NCI-H2196 treated with DMSO at 0.1 percent for 48 hours (cell line): ENCODE data around the gene UBA6.
"Not testable (repeated sequence)": the region's sequence is repeated elsewhere in the genome, so short reads cannot be mapped to it uniquely, and the experiment has no call there.

Experiments
- DNase-seq: peaks from one replicate; lab custom pipeline; 2025; ENCODE audit not compliant: unreplicated experiment; lab: John Stamatoyannopoulos, UW

Gene UBA6

DNA sequence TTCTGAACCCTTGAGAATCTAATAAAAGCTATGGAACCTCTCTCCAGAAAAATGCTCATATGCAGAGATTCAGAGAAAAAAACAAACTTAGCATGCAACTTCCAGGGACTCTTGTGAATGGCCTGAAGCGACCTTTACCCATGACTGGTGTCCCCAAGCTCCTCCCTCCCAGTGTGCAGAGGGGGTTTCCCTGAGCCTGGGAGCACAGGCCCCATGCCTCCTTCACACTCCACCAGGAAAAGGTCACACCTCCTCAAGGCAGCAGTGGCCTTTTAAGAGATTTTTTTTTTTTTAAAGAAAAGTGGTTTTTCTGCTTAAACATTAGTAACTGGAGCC, 13.3 kb upstream of the UBA6 start:
- no peak for DNase-seq

DNA sequence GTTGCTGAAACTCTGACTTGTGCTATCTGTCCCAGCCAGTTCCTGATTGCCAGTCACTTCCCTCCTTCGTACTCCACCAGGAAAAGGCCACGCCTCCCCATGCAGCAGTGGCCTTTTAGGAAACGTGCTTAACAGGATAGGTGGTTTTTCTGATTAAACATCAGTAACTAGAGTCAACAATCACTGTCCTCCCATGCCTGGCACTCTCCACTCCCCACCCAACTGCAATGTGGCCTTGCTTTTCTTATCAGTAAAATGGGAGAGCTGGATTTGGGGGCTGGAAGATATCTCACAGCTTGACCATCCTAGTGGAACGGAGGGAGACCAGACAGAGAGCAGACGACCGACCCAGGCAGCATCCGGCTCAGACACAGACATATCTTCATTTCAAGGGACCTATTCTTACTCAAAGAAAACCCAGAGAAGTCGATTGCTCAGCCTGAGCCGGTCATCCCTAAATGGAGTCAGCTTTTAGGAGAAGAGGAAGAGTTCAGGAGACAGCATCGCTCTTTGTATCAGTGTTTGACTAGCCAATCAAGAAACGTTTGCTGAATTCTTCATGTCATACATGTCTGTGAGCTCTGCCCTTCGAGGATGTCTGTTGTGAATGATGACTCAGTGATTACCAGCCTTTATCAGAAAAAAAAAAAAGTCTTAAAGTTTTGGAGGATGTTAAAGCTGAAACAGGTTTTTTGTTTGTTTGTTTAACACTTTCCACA, 12.7 kb upstream of the UBA6 start:
- no peak for DNase-seq

DNA sequence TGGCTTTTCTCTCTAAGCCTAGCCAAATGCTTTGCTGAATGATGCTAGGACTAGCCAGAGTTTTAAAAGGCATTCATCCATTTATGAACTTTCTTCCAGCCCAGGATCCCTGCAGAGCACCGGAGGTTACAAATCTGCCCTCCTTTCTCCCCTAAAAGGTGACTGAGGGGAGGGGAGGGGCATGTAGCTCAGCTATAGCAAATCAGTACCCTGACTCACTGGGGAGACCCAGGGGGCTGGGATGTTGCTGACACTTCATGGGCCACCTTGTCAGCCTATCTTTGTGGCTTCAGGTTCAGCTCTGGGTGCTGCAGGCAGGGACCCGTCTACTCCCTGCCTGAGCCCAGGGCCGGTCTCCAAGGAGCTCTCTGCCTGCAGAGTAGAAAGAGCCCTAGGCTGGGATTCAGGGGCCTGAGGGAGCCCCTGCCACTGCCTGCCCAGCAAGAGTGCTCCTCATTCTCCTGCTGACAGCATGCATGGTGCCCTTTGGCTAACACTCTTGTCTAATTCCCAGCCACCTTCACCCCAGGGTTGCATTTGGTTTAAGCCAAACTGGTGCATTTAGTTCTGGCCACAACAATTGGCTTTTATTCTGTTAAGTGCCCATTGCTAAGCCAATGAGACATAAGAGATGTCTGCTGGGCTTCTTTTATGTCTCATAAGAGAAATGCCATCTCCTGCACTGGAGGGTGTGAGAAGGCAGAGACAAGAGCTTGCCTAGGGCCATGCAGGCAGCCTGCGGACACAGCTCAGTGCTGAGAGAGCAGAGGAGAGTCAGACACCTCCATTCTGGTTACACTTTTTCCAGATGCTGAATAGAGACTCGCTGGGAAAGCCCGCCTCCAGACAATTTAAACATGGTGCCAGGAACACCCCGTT, 11.9 kb upstream of the UBA6 start:
- DNase-seq, result no peak

DNA sequence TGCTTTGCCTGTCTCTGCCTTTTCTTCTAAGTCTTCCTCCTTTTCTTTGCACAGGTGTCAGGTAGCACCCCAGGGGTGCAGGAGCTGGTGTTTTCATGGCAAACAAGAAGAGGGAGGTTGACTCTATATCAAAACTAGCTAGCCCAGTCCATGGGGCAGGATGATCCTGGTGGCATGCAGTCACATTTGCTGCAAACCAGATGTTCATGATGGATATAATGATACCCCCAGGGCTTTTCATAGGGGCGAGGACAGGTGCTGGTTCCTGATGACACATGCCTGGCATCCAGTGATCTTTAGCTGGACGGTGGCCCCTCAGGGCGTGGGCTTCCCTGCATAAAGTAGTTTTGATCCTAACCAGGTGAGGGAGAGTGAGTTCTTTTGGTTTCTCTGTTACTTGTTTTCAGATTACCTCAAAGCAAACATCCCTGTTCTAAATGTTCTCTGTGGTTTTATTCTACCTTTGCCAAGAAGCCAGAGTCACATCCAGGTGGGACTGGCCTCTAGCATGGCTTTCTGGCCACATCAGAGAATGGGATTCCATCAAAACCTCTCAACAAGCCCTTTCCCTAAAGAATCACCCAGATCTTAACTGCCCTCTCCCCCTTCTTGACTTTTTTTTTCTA, 11.2 kb upstream of the UBA6 start:
- no peak for DNase-seq

DNA sequence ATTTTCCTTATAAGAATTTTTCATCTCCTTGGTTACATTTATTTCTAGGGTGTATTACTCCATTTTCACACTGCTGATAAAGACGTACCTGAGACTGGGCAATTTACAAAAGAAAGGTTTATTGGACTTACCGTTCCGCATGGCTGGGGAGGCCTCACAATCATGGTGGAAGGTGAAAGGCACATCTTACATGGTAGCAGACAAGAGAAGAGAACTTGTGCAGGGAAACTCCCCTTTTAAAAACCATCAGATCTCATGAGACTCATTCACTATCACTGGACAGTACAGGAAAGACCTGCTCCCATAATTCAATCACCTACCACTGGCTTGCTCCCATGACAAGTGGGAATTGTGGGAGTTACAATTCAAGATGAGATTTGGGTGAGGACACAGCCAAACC, 5.7 kb upstream of the UBA6 start:
- not testable (repeated sequence) for DNase-seq

DNA sequence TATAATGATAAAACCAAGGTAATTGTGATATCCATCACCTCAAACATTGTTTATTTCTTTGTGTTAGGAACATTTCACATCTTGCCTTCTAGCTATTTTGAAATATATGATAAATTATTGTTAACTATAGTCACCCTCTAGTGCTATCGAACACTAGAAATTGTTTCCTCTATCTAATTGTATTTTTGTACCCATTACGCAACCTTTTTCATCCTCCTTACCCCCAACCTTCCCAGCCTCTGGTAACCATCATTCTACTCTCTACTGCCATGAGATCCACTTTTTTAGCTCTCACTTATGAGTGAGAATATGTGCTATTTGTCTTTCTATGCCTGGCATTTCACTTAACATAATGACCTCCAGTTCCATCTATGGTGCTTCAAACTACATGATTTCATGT, 3.9 kb upstream of the UBA6 start:
- no peak for DNase-seq

DNA sequence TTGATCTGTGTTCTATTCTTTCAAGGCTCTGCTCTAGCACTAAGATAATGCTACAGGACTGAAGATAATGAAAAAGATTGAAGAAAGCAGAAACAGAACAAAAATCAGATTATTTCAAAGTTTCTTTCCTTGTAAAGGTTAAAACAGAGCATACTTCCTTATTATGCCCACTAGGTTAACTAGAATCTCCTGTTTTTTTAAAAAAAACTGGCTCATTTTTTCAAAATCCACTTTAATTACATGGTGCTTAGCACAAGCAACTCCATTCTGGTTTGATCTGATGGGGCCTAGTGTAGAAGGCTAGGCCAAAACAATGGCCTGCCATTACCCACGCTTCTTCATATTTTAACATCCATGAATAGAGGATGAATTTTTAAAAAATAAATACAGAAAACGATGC, 1.2 kb upstream of the UBA6 start:
- DNase-seq, result no peak

DNA sequence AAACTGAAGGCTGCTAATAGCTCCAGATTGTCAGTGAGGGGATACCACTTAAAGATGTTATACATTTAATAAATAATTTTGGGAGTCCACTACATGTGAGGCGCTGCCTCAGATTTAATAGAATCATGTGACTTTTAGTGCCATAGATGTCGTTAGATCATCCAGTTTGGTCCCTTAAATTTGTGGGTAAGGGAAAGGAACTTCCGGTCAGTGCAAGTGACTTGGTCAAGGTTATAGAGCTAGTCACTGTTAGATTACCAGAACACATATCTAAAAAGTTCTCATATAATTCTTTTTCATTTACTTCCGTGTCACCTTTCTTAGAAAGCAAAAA, 529 bp upstream of the UBA6 start:
- no peak for DNase-seq

DNA sequence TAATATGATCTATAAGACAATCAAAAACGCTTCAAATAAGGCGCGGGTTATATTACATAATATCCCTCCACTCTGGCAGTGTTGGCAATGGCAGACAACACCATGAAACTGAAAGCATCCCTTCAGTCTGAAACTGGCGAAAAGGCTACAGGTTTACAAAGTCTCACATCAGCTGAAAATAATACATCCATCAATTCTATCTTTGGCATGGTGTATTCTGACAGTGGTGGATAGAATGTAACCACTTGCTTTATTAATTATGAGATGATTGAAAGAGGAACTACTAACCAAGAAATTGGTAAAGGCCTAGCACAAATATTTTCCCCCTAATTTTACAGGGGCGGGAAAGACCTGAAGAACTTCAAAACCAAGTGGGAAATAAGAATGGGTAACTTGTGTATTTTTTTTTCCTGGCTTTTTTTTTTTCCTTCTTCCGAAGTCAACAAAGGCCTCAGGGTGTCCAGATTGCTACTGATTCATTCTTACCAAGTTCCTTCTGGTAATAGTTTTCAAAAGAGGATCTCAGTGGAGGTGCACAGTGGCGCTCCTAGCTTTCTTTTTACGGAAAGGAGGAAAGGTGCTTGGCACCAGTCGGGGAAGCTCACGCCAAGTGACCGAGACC, 728 bp downstream of the UBA6 start:
- no peak for DNase-seq

DNA sequence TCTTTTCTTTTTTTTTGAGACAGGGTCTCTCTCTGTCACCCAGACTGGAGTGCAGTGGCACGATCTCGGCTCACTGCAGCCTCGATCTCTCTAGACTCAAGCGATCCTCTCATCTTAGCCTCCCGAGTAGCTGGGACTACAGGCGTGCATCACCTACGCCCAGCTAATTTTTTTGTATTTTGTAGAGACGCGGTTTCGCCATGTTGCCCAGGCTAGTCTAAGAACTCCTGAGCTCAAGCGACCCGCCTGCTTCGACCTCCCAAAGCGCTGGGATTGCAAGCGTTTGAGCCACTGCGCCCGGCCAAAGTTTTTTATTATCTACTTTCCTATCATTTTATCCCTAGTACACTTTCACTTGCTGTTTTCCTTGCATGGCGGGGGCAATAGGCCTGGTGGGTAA, 1.4 kb downstream of the UBA6 start:
- DNase-seq, result no peak

DNA sequence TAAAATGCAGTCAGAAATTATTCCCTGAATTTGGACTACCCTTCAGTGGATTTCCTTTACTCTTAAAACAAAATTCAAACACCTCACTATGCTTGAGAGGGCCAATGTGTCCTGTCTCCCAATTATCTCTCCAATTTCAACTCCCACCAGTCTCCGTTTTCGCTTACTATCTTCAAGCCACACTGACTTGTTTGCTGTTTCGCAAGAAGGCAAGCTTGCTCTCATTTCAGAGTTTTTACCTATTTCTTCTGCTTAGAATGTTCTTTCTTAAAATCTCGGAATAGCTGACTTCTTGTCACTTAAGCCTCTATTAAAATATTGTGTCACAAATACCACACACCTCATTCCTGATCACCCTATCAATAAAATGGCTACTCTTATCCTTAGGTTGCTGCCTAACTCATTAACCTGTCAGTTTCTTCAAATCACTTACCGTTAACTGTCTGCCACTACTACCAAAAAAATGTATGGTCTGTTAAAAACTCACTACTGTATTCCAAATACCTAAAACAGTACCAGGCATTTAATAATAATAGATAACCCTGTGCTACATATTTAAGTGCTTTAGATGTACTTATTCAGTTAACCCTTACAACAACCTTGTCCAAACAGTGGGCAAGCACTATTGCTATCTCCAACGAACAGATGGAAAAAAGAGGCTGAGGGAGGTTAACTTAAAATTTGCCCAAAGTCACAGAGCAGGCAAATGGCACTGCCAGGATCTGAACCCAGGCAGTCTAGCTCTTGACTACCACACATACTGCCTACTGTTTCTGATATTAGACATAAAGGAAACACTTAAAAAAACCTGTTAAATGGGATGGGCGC, 2.9 kb downstream of the UBA6 start:
- DNase-seq, result no peak

DNA sequence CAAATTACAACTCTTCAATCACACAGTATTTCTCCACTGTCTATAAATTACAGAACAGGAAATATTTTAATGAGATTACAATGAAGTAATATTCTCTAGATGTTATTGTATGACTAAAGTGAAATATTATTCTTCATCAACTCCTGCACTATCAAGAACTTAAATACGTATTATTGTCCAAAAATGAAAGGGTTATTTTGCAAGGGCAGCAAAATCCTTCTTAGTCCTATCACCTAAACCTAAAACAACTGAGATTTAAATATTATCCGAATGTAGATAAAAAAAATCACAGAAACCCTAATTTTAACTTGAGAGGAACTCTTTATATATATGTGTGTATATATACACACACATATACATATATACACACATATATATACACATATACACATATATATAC, 4.9 kb downstream of the UBA6 start:
- no peak for DNase-seq

DNA sequence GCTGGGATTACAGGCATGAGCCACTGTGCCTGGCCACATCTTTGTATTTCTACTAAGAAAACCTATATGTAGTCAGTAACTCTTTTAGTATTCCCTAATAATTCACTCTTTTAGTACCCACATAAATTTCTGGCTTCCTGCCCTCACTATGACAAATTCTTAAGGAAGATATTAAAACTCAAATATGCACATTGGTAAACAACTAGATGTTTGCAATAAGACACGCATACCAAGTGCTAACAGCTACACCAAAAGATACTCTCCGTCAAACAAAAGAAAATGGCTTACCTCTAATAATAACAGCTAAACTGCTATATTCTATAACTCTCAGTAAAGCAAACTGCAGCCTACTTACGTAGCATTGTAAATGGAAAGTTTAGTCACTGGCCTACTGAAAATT, 6.3 kb downstream of the UBA6 start:
- DNase-seq, result no peak

DNA sequence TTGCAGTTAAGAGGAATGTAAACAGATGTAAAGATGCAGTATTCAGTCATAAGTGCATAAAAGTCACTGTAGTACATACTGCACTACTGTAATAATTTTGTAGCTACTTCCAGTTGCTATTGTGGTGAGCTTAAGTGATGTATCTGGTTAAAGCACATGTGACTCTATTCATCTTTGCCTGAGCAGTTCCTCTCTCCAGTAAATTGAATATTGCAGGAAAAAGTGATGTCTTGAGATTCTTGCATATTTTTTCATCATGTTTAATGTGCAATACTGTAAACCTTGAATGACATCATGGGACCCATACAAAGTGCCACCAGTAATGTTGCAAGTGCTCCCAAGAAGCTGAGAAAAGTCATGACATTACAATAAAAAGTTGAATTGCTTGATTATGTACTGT, 9.6 kb downstream of the UBA6 start:
- DNase-seq, result no peak

DNA sequence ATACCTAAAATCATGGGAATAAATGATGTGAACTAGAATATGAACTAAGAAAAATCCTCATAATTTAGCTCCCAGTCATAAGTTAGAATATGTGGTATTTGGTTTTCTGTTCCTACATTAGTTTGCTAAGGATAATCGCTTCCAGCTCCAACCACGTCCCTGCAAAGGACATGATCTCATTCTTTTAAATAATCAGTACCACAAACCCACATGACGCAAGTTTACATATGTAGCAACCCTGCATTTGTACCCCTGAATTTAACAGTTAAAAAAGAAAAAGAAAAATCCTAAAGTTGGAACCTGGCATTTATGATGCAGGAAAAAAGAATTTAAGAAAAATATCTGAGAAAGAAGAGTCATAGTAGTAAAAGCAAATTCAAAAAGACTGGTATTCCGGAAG, 13.3 kb downstream of the UBA6 start:
- DNase-seq, result no peak

DNA sequence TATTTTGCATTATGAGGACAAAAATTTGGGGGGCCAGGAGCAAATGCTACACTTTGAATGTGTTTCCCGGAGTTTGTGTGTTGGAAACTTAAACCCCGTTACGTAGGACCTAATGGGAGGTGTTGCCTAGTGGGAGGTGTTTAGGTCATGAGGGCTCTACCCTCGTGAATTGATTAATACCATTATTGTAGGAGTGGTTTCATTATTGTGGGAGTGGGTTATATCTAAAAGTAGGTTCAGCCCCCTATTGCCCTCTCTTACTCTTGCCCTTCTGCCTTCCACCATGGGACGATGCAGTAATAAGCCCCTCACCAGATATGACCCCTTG, 15.5 kb downstream of the UBA6 start:
- DNase-seq, result no peak

DNA sequence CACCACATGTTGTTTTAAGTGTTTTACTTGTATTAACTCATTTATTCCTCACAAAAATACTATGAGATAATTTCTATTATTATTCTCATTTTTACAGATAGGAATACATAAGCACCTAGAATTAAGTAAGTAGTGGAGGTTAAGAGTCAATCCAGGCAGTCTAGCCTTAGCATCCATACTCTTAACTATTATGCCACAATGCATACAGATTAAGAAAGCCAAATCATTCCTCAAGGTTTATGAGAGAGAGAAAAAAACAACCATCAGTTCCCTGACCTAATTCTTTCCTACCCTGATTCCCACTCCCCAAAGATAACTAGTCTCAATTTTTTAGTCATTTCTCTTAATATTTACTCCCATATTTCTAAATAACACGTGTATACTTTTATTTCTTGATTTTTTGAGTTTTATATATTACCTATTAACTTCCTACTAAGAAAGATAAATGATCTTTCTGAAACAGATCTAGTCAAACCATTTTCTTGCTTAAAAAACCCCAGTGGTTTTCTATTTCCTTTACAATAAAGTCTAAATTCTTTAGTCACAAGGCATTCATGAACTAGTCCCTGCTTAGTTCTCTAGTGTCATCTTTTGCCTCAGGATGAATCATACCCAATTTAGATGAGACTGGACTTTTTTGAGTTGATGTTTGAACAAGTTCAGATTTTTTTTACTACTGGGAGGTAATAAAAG, 16.0 kb downstream of the UBA6 start:
- DNase-seq, result no peak

DNA sequence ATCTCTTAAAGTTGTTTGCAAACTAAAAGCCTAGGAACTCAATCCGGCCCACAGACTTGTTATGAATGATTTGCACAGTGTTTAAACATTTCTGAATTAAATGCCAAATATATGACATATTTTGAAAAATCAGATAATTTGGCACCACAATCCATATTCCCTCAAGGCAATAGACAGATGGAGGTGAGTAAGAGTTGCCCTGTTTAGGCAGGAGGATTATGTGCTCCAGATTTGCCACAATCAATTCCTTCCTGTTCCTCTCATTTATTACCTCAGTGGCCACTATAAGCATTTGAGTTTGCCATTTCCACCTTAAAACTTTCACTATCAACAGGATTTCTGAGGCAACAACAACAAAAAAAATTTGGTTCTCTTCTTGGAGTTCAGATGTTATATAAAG, 18.7 kb downstream of the UBA6 start:
- DNase-seq, result no peak

DNA sequence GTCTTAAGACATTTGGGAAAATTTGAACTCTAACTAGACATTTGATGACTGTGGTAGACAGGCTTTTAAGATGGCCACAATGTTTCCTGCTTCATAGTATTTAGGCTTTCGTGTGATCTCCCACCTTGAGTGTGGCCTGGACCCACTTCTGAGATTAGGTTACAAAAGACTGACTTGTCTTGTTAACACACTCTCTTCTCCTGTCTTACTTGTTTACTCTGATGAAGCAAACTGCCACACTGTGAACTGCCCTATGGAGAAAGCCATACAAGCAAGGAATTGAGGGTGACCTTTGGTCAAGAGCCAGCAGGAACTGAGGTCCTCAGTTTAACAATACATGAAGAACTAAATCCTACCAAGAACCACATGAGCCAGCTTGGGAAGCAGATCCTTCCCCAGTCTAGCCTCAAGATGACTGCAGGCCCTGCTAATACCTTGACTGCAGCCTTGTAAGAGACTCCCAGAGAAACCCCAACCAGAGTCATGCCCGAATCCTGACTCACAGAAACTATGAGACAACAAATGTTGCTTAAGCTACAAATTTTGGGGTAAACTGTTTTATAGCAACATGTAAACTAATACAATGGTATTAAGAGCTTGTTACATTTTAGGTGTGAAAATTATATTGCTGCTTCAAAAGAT, 20.3 kb downstream of the UBA6 start:
- no peak for DNase-seq

DNA sequence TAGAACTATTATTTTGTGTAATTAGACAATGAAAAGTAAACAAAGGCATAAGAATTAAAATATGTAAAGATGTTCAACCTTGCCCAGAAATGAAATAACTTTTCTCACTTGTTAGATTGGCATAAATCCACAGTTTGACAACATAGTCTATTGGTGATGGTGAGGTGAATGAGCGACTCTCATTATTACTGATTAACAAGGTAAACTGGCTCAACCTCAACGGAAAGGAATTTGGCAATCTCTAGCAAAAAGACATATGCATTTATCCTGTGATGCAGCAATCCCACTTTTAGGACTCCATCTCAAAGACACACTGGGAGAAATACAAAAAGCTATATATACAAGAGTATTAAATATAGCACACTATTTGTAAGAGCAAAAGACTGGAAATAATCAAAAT, 22.3 kb downstream of the UBA6 start:
- DNase-seq, result no peak
